Activated CD4-positive, alpha-beta memory T cell treated with anti-CD3 and anti-CD28 coated beads, Interleukin-2, amount 10 ng/mL, durations not matched to agents 7 days and 5 days (primary cell): Measurements from ENCODE around the gene CHD3. TPM values are rescaled to one million over a fixed set of nuclear protein-coding genes. Genes with fewer than 3 reads are reported as not detected.

ENCODE experiments used
- CTCF ChIA-PET: fragments of 350-600 bp; sonication (Branson Sonifier 250); formaldehyde crosslinking; loops from one replicate; lab custom pipeline; 2021; ENCODE audit warnings: antibody characterized with exemption, inconsistent platforms; lab: Charles Lee
- POLR2A ChIA-PET: fragments of 350-600 bp; sonication (Branson Sonifier 250); formaldehyde crosslinking; loops from one replicate; lab custom pipeline; 2021; ENCODE audit warnings: antibody characterized with exemption; lab: Charles Lee
- DNase-seq: peaks from one replicate; pipeline ENCODE4 v3.0.0-alpha.2; 2020
- H3K27ac Mint-ChIP-seq: one replicate; pipeline ENCODE4 v1.8.0; 2021; ENCODE audit warnings: mild to moderate bottlenecking, mixed read lengths
- H3K27me3 Mint-ChIP-seq: one replicate; pipeline ENCODE4 v1.8.0; 2021; ENCODE audit warnings: mixed read lengths
- H3K36me3 Mint-ChIP-seq: one replicate; pipeline ENCODE4 v1.8.0; 2021; ENCODE audit warnings: low read depth, mixed read lengths
- H3K4me1 Mint-ChIP-seq: one replicate; pipeline ENCODE4 v1.8.0; 2021; ENCODE audit warnings: mixed read lengths
- H3K4me3 Mint-ChIP-seq: one replicate; pipeline ENCODE4 v1.8.0; 2021; ENCODE audit warnings: mild to moderate bottlenecking, mixed read lengths
- H3K9me3 Mint-ChIP-seq: one replicate; pipeline ENCODE4 v1.8.0; 2021; ENCODE audit warnings: mixed read lengths
- total RNA-seq, 2 experiments: library from RNA; stranded (reverse); gene quantifications; one replicate each; pipeline ENCODE4 v1.2.3, GENCODE V29; 2021

Gene CHD3
- total RNA-seq, 2 experiments from 2014 or later = 127 to 131 TPM

GRCh38 chr17:7851438-7852261, 36.9 kb upstream of the CHD3 start:
- Mint-ChIP-seq H3K27ac (peak overlapping the region; percentile 47), H3K4me1 (peaks cover 36% of the 10 kb centered on the region), H3K4me3 (peak overlapping the region; percentile 75), H3K27me3 (no peaks in the 10 kb centered on the region), H3K36me3 (peaks cover 6% of the 10 kb centered on the region), H3K9me3 (no peaks in the 10 kb centered on the region)
- DNase-seq = peak; percentile 95
- ChIA-PET POLR2A (interaction anchor here (0.8 to 4.0 kb wide), 6 partner anchors 8 to 322 kb away, joined by 3 to 30 read pairs (median 4); partner anchors contain the start of gene KDM6B), CTCF (interaction anchor here (1.0 to 2.7 kb wide), 6 partner anchors 10 to 164 kb away, joined by 3 to 34 read pairs (median 7); partner anchors contain the start of genes KDM6B and TP53)

- H3K36me3 Mint-ChIP-seq = peaks cover 6% of the 10 kb centered on the region
- no peaks in the 10 kb centered on the region for H3K9me3 Mint-ChIP-seq
Observed at GRCh38 chr17:7852262-7852670, 36.3 kb upstream of the CHD3 start.

GRCh38 chr17:7852919-7853690, 35.5 kb upstream of the CHD3 start:
- ChIA-PET CTCF (no interaction called here), POLR2A (interaction anchor here (1.3 kb wide), 1 partner anchor 20 kb away, joined by 5 read pairs; no protein-coding TSS in a partner anchor)
- no peaks in the 10 kb centered on the region for H3K27me3 Mint-ChIP-seq
- no peaks in the 10 kb centered on the region for H3K9me3 Mint-ChIP-seq
- no peak overlapping the region for H3K27ac Mint-ChIP-seq
- no peak overlapping the region for H3K4me3 Mint-ChIP-seq
- peak; percentile 15 for DNase-seq
- peaks cover 34% of the 10 kb centered on the region for H3K4me1 Mint-ChIP-seq
- peaks cover 6% of the 10 kb centered on the region for H3K36me3 Mint-ChIP-seq

More at GRCh38 chr17:7852262-7852670, 36.3 kb upstream of the CHD3 start:
- peak; percentile 17 for DNase-seq
- no peak overlapping the region for H3K27ac Mint-ChIP-seq
- H3K4me3 Mint-ChIP-seq = no peak overlapping the region
- no peaks in the 10 kb centered on the region for H3K27me3 Mint-ChIP-seq
- ChIA-PET POLR2A (interaction anchor here (4.0 kb wide), 1 partner anchor 16 kb away, joined by 30 read pairs; the partner anchor contains the start of gene KDM6B), CTCF (interaction anchor here (1.6 to 2.7 kb wide), 2 partner anchors 18 to 27 kb away, joined by 7 to 34 read pairs; partner anchors contain the start of gene KDM6B)
- peaks cover 34% of the 10 kb centered on the region for H3K4me1 Mint-ChIP-seq

- POLR2A ChIA-PET = interaction anchor here (1.3 kb wide), 1 partner anchor 21 kb away, joined by 5 read pairs; no protein-coding TSS in a partner anchor
- no peaks in the 10 kb centered on the region for H3K27me3 Mint-ChIP-seq
- peaks cover 33% of the 10 kb centered on the region for H3K4me1 Mint-ChIP-seq
- H3K9me3 Mint-ChIP-seq = no peaks in the 10 kb centered on the region
- no peak for DNase-seq
- CTCF ChIA-PET = no interaction called here
- H3K4me3 Mint-ChIP-seq = no peak overlapping the region
- H3K27ac Mint-ChIP-seq = no peak overlapping the region
- peaks cover 6% of the 10 kb centered on the region for H3K36me3 Mint-ChIP-seq
Observed at GRCh38 chr17:7853691-7854038, 34.9 kb upstream of the CHD3 start.

GRCh38 chr17:7854078-7854777, 34.4 kb upstream of the CHD3 start:
- POLR2A ChIA-PET = interaction anchor here (1.3 kb wide), 1 partner anchor 21 kb away, joined by 5 read pairs; no protein-coding TSS in a partner anchor
- H3K36me3 Mint-ChIP-seq = peaks cover 6% of the 10 kb centered on the region
- H3K27me3 Mint-ChIP-seq = no peaks in the 10 kb centered on the region
- H3K9me3 Mint-ChIP-seq = no peaks in the 10 kb centered on the region
- CTCF ChIA-PET = no interaction called here
- H3K4me1 Mint-ChIP-seq = peaks cover 33% of the 10 kb centered on the region
- H3K27ac Mint-ChIP-seq = no peak overlapping the region
- DNase-seq = peak; percentile 16
- H3K4me3 Mint-ChIP-seq = no peak overlapping the region

- peaks cover 6% of the 10 kb centered on the region for H3K36me3 Mint-ChIP-seq
- H3K27me3 Mint-ChIP-seq = no peaks in the 10 kb centered on the region
- DNase-seq = peak; percentile 16
- ChIA-PET POLR2A (interaction anchor here (1.0 to 3.1 kb wide), 5 partner anchors 10 to 77 kb away, joined by 4 to 32 read pairs (median 24); partner anchors contain the start of genes CNTROB and KDM6B), CTCF (interaction anchor here (2.3 kb wide), 1 partner anchor 20 kb away, joined by 24 read pairs; the partner anchor contains the start of gene KDM6B)
- no peaks in the 10 kb centered on the region for H3K9me3 Mint-ChIP-seq
- no peak within 1 kb of the TSS for H3K27ac Mint-ChIP-seq
- H3K4me3 Mint-ChIP-seq = no peak within 1 kb of the TSS
- peaks cover 28% of the 10 kb centered on the region for H3K4me1 Mint-ChIP-seq
Observed at GRCh38 chr17:7854851-7855659, 33.5 kb upstream of the CHD3 start, which contains the start of gene TMEM88. Gene TMEM88 (plus strand): TSS chr17:7855066. CDS start chr17:7855075, 9 bp downstream.

- no peaks in the 10 kb centered on the region for H3K9me3 Mint-ChIP-seq
- ChIA-PET POLR2A (interaction anchor here (0.6 to 3.1 kb wide), 6 partner anchors 10 to 77 kb away, joined by 3 to 32 read pairs (median 18); partner anchors contain the start of genes CNTROB and KDM6B), CTCF (interaction anchor here (2.3 kb wide), 1 partner anchor 21 kb away, joined by 24 read pairs; the partner anchor contains the start of gene KDM6B)
- H3K27ac Mint-ChIP-seq = no peak overlapping the region
- H3K4me3 Mint-ChIP-seq = no peak overlapping the region
- H3K27me3 Mint-ChIP-seq = no peaks in the 10 kb centered on the region
- peak; percentile 16 for DNase-seq
- H3K4me1 Mint-ChIP-seq = peaks cover 23% of the 10 kb centered on the region
- H3K36me3 Mint-ChIP-seq = peaks cover 6% of the 10 kb centered on the region
Observed at GRCh38 chr17:7855660-7856010, 33.0 kb upstream of the CHD3 start.

GRCh38 chr17:7856011-7856810, 32.4 kb upstream of the CHD3 start:
- H3K27me3 Mint-ChIP-seq = no peaks in the 10 kb centered on the region
- H3K4me1 Mint-ChIP-seq = peaks cover 17% of the 10 kb centered on the region
- no peak overlapping the region for H3K4me3 Mint-ChIP-seq
- peak; percentile 54 for DNase-seq
- no peaks in the 10 kb centered on the region for H3K9me3 Mint-ChIP-seq
- no peak overlapping the region for H3K27ac Mint-ChIP-seq
- ChIA-PET CTCF (interaction anchor here (0.7 to 2.3 kb wide), 13 partner anchors 9 to 186 kb away, joined by 3 to 24 read pairs (median 6); partner anchors contain the start of genes KDM6B, RNF227 and TP53), POLR2A (interaction anchor here (0.6 to 3.1 kb wide), 13 partner anchors 11 to 272 kb away, joined by 3 to 32 read pairs (median 4); partner anchors contain the start of genes CHD3, CNTROB, KDM6B and TP53)
- H3K36me3 Mint-ChIP-seq = peaks cover 6% of the 10 kb centered on the region

GRCh38 chr17:7856811-7857712, 31.5 kb upstream of the CHD3 start, which contains the start of gene NAA38:
Gene NAA38 (minus strand): TSS chr17:7857559. CDS start chr17:7857463, 96 bp downstream.
- Mint-ChIP-seq H3K4me1 (peaks cover 8% of the 10 kb centered on the region), H3K27ac (no peak within 1 kb of the TSS), H3K27me3 (no peaks in the 10 kb centered on the region), H3K9me3 (no peaks in the 10 kb centered on the region), H3K4me3 (no peak within 1 kb of the TSS), H3K36me3 (peaks cover 6% of the 10 kb centered on the region)
- POLR2A ChIA-PET = interaction anchor here (0.6 to 3.1 kb wide), 21 partner anchors 11 to 453 kb away, joined by 3 to 32 read pairs (median 4); partner anchors contain the start of genes CHD3, CNTROB, KDM6B and RNF227
- peak; percentile 97 for DNase-seq
- CTCF ChIA-PET = interaction anchor here (0.6 to 2.3 kb wide), 26 partner anchors 8 to 554 kb away, joined by 3 to 24 read pairs (median 4); partner anchors contain the start of genes ALOX12B, KDM6B, RNF227 and TP53
